HepG2 (cell line): Measurements from ENCODE around the gene GSG1. TPM values are rescaled to one million over a fixed set of nuclear protein-coding genes. Genes with fewer than 3 reads are reported as not detected.

ENCODE experiments used
- ARNTL ChIP-seq: sonication (generic); formaldehyde crosslinking; IDR thresholded peaks from 2 replicates; pipeline ENCODE4 v1.4.0; 2020; ENCODE audit warnings: mild to moderate bottlenecking, missing genetic modification reagents
- DPF2 ChIP-seq: sonication (generic); formaldehyde crosslinking; IDR thresholded peaks from 2 replicates; pipeline ENCODE4 v1.4.0; 2020; ENCODE audit warnings: mild to moderate bottlenecking, low read depth, missing genetic modification reagents, borderline replicate concordance
- EZH2 ChIP-seq: conservative IDR thresholded peaks from 2 replicates; pipeline ENCODE4 v1.6.1; 2012; ENCODE audit warnings: mild to moderate bottlenecking, low read depth, low read length, moderate library complexity
- GTF3A ChIP-seq: sonication (generic); formaldehyde crosslinking; conservative IDR thresholded peaks from 2 replicates; pipeline ENCODE4 v1.4.0; 2020; ENCODE audit warnings: mild to moderate bottlenecking, missing genetic modification reagents
- KLF15 ChIP-seq: sonication (generic); formaldehyde crosslinking; IDR thresholded peaks from 2 replicates; pipeline ENCODE4 v1.8.1; 2023; ENCODE audit warnings: borderline replicate concordance, mild to moderate bottlenecking, inconsistent platforms, missing genetic modification reagents, mixed read lengths
- MEIS1 ChIP-seq: sonication (generic); formaldehyde crosslinking; IDR thresholded peaks from 2 replicates; pipeline ENCODE4 v1.9.0; 2021; ENCODE audit warnings: mild to moderate bottlenecking, missing genetic modification reagents, moderate library complexity, borderline replicate concordance
- NR2F6 ChIP-seq, 2 experiments: IDR thresholded peaks; 2 replicates each; pipeline ENCODE4 v1.6.1; 2016; ENCODE audit warnings: antibody characterized with exemption in 1 of 2, mild to moderate bottlenecking in 1 of 2
- NR3C1 ChIP-seq: sonication (generic); formaldehyde crosslinking; IDR thresholded peaks from 2 replicates; pipeline ENCODE4 v1.4.0; 2020; ENCODE audit warnings: missing genetic modification reagents
- REPIN1 ChIP-seq: sonication (generic); formaldehyde crosslinking; IDR thresholded peaks from 2 replicates; pipeline ENCODE4 v1.8.0; 2022; ENCODE audit warnings: missing genetic modification reagents, low read depth, mild to moderate bottlenecking, borderline replicate concordance
- RFX1 ChIP-seq: fragments of 450-650 bp; IDR thresholded peaks from 2 replicates; pipeline ENCODE4 v1.6.1; 2017
- RXRB ChIP-seq: IDR thresholded peaks from 2 replicates; pipeline ENCODE4 v1.6.1; 2016; ENCODE audit warnings: borderline replicate concordance, missing genetic modification reagents, missing compliant biosample characterization
- SMAD1 ChIP-seq: sonication (generic); formaldehyde crosslinking; IDR thresholded peaks from 2 replicates; pipeline ENCODE4 v1.4.0; 2020; ENCODE audit warnings: missing genetic modification reagents, low read depth, mild to moderate bottlenecking, borderline replicate concordance
- SRF ChIP-seq: IDR thresholded peaks from 2 replicates; pipeline ENCODE4 v1.6.1; 2011; ENCODE audit warnings: mild to moderate bottlenecking, low read depth, low read length, moderate library complexity
- ZKSCAN8 ChIP-seq: IDR thresholded peaks from 2 replicates; pipeline ENCODE4 v1.6.1; 2016; ENCODE audit warnings: borderline replicate concordance, missing genetic modification reagents, missing compliant biosample characterization
- ZMYM4 ChIP-seq: sonication (generic); formaldehyde crosslinking; IDR thresholded peaks from 2 replicates; pipeline ENCODE4 v1.8.1; 2023; ENCODE audit warnings: mild to moderate bottlenecking, missing genetic modification reagents
- ZNF614 ChIP-seq: IDR thresholded peaks from 2 replicates; pipeline ENCODE4 v1.6.1; 2018; ENCODE audit warnings: missing biosample characterization, missing genetic modification reagents, inconsistent platforms, borderline replicate concordance
- polyA plus RNA-seq, 8 experiments: library from polyadenylated mRNA; depleted of rRNA in 3 of 8; stranded (reverse) in 7 of 8; unstranded in 1 of 8; fragments of >200 nt; fragmentation: Illumina TruSeq in 4 of 8; extraction: Trizol in 4 of 8; gene quantifications; 2 replicates each; pipeline versions ENCODE4 v1.2.1 to v1.2.3, GENCODE V29; 2011 to 2016; ENCODE audit warnings: low read depth in 4 of 8, missing spikeins in 1 of 8, mixed read lengths in 1 of 8; ENCODE audit not compliant: insufficient read depth in 1 of 8
- total RNA-seq, 5 experiments: library from RNA; depleted of rRNA; stranded (reverse); fragments of >200 nt; fragmentation: Illumina TruSeq; extraction: Trizol; gene quantifications; 2 replicates each; pipeline ENCODE4 v1.2.3, GENCODE V29; 2016; ENCODE audit warnings: low read depth in 1 of 5
- TF ChIP-seq, protein P1 (sequence below): sonication (generic); formaldehyde crosslinking; IDR thresholded peaks from 2 replicates; pipeline ENCODE4 v1.4.0; 2020; ENCODE audit warnings: mild to moderate bottlenecking, missing genetic modification reagents
- TF ChIP-seq, protein P2 (sequence below): sonication (generic); formaldehyde crosslinking; IDR thresholded peaks from one replicate; pipeline ENCODE4 v1.5.1; 2020; ENCODE audit warnings: mild to moderate bottlenecking, missing genetic modification reagents; ENCODE audit errors: not compliant biosample characterization

GSG1 gene
- total and polyA plus RNA-seq, 2 of the 13 experiments (the other 11 are each of a cell fraction or from before 2014, with no cell fraction given): not detected

DNA sequence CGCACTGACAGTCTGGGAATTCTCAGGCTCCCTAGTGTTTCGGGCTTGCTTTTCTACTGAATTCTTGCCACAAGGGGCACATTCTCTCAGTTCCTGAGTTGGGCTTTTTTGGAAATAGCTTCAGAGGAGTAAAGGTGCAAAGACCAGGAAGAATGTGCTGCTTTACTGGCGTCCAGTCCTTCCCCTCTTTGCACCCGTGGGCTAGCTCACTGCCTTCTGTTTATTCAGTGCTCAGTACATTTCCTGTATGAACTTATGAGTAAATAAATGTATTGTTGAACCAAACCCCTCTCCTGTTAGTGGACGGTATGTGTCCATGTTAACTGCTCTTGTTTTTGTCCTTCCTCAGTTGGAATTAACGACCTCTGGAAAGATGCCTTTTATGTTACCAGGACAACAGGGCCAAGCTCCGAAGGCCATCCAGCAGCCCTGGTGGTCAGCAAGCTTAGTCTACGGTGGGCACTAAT is 24.0 kb downstream of the GSG1 start (continued):
- TF ChIP-seq ZNF614 (CRISPR knock-in tag) (peak; percentile 73; the same call in 1 of the 2 replicates), ZMYM4 (CRISPR knock-in tag) (peak; percentile 76), ZKSCAN8 (CRISPR knock-in tag) (peak; percentile 78; the same call in 1 of the 2 replicates), SMAD1 (CRISPR knock-in tag) (no peak), NR2F6 (IDR thresholded peaks at IDR 0.05) (0 out of 2 replicates have a peak, but pooled peaks have one; percentile 35), NR2F6 (CRISPR knock-in tag; IDR thresholded peaks at IDR 0.05) (peak; percentile 41; the same call in 1 of the 2 replicates), REPIN1 (CRISPR knock-in tag) (no peak), NR3C1 (CRISPR knock-in tag) (no peak), RFX1 (peak; percentile 53; the same call in 1 of the 2 replicates), RXRB (CRISPR knock-in tag) (peak; percentile 77; the same call in 1 of the 2 replicates), GTF3A (no peak), SRF (peak; percentile 57; the same call in 1 of the 2 replicates), KLF15 (CRISPR knock-in tag) (no peak), ARNTL (0 out of 2 replicates have a peak, but pooled peaks have one; percentile 49), EZH2 (no peak), MEIS1 (CRISPR knock-in tag) (0 out of 2 replicates have a peak, but pooled peaks have one; percentile 33), DPF2 (CRISPR knock-in tag) (peak; percentile 59; the same call in 1 of the 2 replicates)
- TF ChIP-seq, protein P1, sequence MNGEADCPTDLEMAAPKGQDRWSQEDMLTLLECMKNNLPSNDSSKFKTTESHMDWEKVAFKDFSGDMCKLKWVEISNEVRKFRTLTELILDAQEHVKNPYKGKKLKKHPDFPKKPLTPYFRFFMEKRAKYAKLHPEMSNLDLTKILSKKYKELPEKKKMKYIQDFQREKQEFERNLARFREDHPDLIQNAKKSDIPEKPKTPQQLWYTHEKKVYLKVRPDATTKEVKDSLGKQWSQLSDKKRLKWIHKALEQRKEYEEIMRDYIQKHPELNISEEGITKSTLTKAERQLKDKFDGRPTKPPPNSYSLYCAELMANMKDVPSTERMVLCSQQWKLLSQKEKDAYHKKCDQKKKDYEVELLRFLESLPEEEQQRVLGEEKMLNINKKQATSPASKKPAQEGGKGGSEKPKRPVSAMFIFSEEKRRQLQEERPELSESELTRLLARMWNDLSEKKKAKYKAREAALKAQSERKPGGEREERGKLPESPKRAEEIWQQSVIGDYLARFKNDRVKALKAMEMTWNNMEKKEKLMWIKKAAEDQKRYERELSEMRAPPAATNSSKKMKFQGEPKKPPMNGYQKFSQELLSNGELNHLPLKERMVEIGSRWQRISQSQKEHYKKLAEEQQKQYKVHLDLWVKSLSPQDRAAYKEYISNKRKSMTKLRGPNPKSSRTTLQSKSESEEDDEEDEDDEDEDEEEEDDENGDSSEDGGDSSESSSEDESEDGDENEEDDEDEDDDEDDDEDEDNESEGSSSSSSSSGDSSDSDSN: no peak
- TF ChIP-seq, protein P2, sequence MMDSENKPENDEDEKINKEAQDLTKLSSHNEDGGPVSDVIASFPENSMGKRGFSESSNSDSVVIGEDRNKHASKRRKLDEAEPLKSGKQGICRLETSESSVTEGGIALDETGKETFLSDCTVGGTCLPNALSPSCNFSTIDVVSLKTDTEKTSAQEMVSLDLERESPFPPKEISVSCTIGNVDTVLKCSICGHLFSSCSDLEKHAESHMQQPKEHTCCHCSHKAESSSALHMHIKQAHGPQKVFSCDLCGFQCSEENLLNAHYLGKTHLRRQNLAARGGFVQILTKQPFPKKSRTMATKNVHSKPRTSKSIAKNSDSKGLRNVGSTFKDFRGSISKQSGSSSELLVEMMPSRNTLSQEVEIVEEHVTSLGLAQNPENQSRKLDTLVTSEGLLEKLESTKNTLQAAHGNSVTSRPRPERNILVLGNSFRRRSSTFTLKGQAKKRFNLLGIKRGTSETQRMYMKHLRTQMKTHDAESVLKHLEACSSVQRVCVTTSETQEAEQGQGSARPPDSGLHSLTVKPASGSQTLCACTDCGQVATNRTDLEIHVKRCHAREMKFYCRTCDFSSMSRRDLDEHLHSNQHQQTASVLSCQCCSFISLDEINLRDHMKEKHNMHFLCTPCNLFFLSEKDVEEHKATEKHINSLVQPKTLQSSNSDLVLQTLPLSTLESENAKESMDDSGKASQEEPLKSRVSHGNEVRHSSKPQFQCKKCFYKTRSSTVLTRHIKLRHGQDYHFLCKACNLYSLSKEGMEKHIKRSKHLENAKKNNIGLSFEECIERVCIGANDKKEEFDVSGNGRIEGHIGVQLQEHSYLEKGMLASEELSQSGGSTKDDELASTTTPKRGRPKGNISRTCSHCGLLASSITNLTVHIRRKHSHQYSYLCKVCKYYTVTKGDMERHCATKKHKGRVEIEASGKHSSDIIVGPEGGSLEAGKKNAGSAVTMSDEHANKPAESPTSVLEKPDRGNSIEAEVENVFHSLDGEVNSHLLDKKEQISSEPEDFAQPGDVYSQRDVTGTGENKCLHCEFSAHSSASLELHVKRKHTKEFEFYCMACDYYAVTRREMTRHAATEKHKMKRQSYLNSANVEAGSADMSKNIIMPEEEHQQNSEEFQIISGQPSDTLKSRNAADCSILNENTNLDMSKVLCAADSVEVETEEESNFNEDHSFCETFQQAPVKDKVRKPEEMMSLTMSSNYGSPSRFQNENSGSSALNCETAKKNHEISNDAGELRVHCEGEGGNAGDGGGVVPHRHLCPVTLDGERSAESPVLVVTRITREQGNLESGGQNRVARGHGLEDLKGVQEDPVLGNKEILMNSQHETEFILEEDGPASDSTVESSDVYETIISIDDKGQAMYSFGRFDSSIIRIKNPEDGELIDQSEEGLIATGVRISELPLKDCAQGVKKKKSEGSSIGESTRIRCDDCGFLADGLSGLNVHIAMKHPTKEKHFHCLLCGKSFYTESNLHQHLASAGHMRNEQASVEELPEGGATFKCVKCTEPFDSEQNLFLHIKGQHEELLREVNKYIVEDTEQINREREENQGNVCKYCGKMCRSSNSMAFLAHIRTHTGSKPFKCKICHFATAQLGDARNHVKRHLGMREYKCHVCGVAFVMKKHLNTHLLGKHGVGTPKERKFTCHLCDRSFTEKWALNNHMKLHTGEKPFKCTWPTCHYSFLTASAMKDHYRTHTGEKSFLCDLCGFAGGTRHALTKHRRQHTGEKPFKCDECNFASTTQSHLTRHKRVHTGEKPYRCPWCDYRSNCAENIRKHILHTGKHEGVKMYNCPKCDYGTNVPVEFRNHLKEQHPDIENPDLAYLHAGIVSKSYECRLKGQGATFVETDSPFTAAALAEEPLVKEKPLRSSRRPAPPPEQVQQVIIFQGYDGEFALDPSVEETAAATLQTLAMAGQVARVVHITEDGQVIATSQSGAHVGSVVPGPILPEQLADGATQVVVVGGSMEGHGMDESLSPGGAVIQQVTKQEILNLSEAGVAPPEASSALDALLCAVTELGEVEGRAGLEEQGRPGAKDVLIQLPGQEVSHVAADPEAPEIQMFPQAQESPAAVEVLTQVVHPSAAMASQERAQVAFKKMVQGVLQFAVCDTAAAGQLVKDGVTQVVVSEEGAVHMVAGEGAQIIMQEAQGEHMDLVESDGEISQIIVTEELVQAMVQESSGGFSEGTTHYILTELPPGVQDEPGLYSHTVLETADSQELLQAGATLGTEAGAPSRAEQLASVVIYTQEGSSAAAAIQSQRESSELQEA (CRISPR knock-in tag): no peak
